Fibroblast of lung (primary cell): ENCODE measurements around the gene PKNOX2. TPM values are rescaled to one million over a fixed set of nuclear protein-coding genes. Genes with fewer than 3 reads are reported as not detected.

Experiments used
- DNase-seq, 2 donors: peaks; one replicate each; pipeline versions ENCODE4 v3.0.0 to v3.0.0-alpha.2; 2010; ENCODE audit warnings: low read depth in 2 of 2
- H2AFZ ChIP-seq: 2 replicates; pipeline ENCODE4 v1.5.1; 2012; ENCODE audit warnings: low read length, control low read depth, inconsistent platforms
- H3K27ac ChIP-seq: 2 replicates; pipeline ENCODE4 v1.5.1; 2011; ENCODE audit warnings: low read length, control low read depth; ENCODE audit not compliant: insufficient read depth
- H3K27me3 ChIP-seq: 2 replicates; pipeline ENCODE4 v1.5.1; 2011; ENCODE audit warnings: mild to moderate bottlenecking, low read length; ENCODE audit not compliant: control insufficient read depth, insufficient read depth
- H3K36me3 ChIP-seq: 2 replicates; pipeline ENCODE4 v1.5.1; 2011; ENCODE audit warnings: low read length; ENCODE audit not compliant: control insufficient read depth, insufficient read depth
- H3K4me1 ChIP-seq: 2 replicates; pipeline ENCODE4 v1.5.1; 2011; ENCODE audit warnings: low read length; ENCODE audit not compliant: control insufficient read depth, insufficient read depth; ENCODE audit errors: extremely low read depth
- H3K4me2 ChIP-seq: 2 replicates; pipeline ENCODE4 v1.5.1; 2011; ENCODE audit warnings: low read length, control low read depth; ENCODE audit not compliant: insufficient read depth; ENCODE audit errors: extremely low read depth
- H3K4me3 ChIP-seq, 4 experiments: fragments of 200-600 bp in 1 of 4; sonication (generic) in 1 of 4; replicated peaks in 1 of 4; 2 replicates each; pipeline ENCODE4 v1.5.1; 2011 to 2016; ENCODE audit warnings: low read length in 4 of 4, low read depth in 3 of 4, mild to moderate bottlenecking in 3 of 4, control low read depth in 2 of 4, inconsistent platforms in 1 of 4, mixed read lengths in 1 of 4; ENCODE audit not compliant: insufficient read depth in 1 of 4; ENCODE audit errors: control extremely low read depth in 1 of 4
- H3K79me2 ChIP-seq: 2 replicates; pipeline ENCODE4 v1.5.1; 2012; ENCODE audit warnings: mild to moderate bottlenecking, low read length, inconsistent platforms; ENCODE audit not compliant: control insufficient read depth, insufficient read depth
- H3K9ac ChIP-seq: 2 replicates; pipeline ENCODE4 v1.5.1; 2011; ENCODE audit warnings: mild to moderate bottlenecking, low read length, control low read depth; ENCODE audit not compliant: insufficient read depth
- H3K9me3 ChIP-seq: 2 replicates; pipeline ENCODE4 v1.5.1; 2012; ENCODE audit warnings: low read depth, low read length; ENCODE audit not compliant: control insufficient read depth, insufficient read depth
- H4K20me1 ChIP-seq: 2 replicates; pipeline ENCODE4 v1.5.1; 2011; ENCODE audit warnings: low read length; ENCODE audit not compliant: control insufficient read depth, insufficient read depth; ENCODE audit errors: extremely low read depth
- CTCF ChIP-seq, 2 donors: IDR thresholded peaks in 1 of 2; conservative IDR thresholded peaks in 1 of 2; 1 replicate in 1 of 2; 2 replicates in 1 of 2; pipeline ENCODE4 v1.5.1; 2011 to 2012; ENCODE audit warnings: low read length in 2 of 2, control low read depth in 1 of 2, inconsistent platforms in 1 of 2, low read depth in 1 of 2, mild to moderate bottlenecking in 1 of 2
- EZH2 ChIP-seq: IDR thresholded peaks from 2 replicates; pipeline ENCODE4 v1.5.1; 2012; ENCODE audit warnings: low read length, control low read depth, mild to moderate bottlenecking; ENCODE audit errors: missing control alignments
- polyA plus RNA-seq, 2 donors: library from polyadenylated mRNA; depleted of rRNA in 1 of 2; stranded (reverse) in 1 of 2; unstranded in 1 of 2; fragments of >200 nt; gene quantifications; 2 replicates each; pipeline ENCODE4 v1.2.1, GENCODE V29; 2011 to 2012; ENCODE audit warnings: missing spikeins in 1 of 2
- total RNA-seq: library from RNA; depleted of rRNA; stranded (reverse); fragments of >200 nt; gene quantifications from 2 replicates; pipeline ENCODE4 v1.2.1, GENCODE V29; 2014

The PKNOX2 gene
- total and polyA plus RNA-seq, 2 donors (not counting 1 experiment from before 2014, with no cell fraction given): 0.33 to 2.2 TPM

GRCh38 chr11:125328225-125328580 lies 163.7 kb downstream of the PKNOX2 start:
- Histone ChIP-seq H3K4me1 (no peaks in the 10 kb centered on the region), H2AFZ (no peak overlapping the region), H3K9me3 (no peaks in the 10 kb centered on the region), H4K20me1 (no peaks in the 10 kb centered on the region), H3K4me2 (no peak overlapping the region), H3K27me3 (peaks cover 6% of the 10 kb centered on the region), H3K36me3 (no peaks in the 10 kb centered on the region), H3K9ac (no peak overlapping the region), H3K4me3 (no peak overlapping the region), H3K27ac (no peak overlapping the region), H3K79me2 (no peaks in the 10 kb centered on the region)
- TF ChIP-seq EZH2: no peak
- TF ChIP-seq CTCF (conservative IDR thresholded peaks at IDR 0.05 in 1 of 2, IDR thresholded peaks at IDR 0.05 in 1 of 2; ENCODE audit: low read depth in 1 of 2, low read length in 2 of 2): no peak
- no peak for DNase-seq

- Histone ChIP-seq H3K79me2 (no peaks in the 10 kb centered on the region), H3K27ac (no peak overlapping the region), H3K4me1 (no peaks in the 10 kb centered on the region), H4K20me1 (no peaks in the 10 kb centered on the region), H3K36me3 (no peaks in the 10 kb centered on the region), H3K4me2 (no peak overlapping the region), H2AFZ (no peak overlapping the region), H3K9ac (no peak overlapping the region), H3K27me3 (peaks cover 3% of the 10 kb centered on the region), H3K9me3 (no peaks in the 10 kb centered on the region), H3K4me3 (no peak overlapping the region)
- DNase-seq: no peak
- TF ChIP-seq CTCF (conservative IDR thresholded peaks at IDR 0.05 in 1 of 2, IDR thresholded peaks at IDR 0.05 in 1 of 2; ENCODE audit: low read depth in 1 of 2, low read length in 2 of 2) (no peak), EZH2 (no peak)
Measured at GRCh38 chr11:125329786-125330185, 165.2 kb downstream of the PKNOX2 start.

GRCh38 chr11:125330462-125331325 lies 166.1 kb downstream of the PKNOX2 start:
- H3K36me3 ChIP-seq: no peaks in the 10 kb centered on the region
- H4K20me1 ChIP-seq: no peaks in the 10 kb centered on the region
- H2AFZ ChIP-seq: no peak overlapping the region
- H3K27me3 ChIP-seq: no peaks in the 10 kb centered on the region
- no peak overlapping the region for H3K4me2 ChIP-seq
- no peak overlapping the region for H3K9ac ChIP-seq
- no peak overlapping the region for H3K4me3 ChIP-seq
- no peak for DNase-seq
- H3K79me2 ChIP-seq: no peaks in the 10 kb centered on the region
- no peaks in the 10 kb centered on the region for H3K9me3 ChIP-seq
- no peak overlapping the region for H3K27ac ChIP-seq
- H3K4me1 ChIP-seq: no peaks in the 10 kb centered on the region
- TF ChIP-seq CTCF (conservative IDR thresholded peaks at IDR 0.05 in 1 of 2, IDR thresholded peaks at IDR 0.05 in 1 of 2; ENCODE audit: low read depth in 1 of 2, low read length in 2 of 2) (no peak), EZH2 (no peak)
